ENCODE data around the gene KRTAP21-1.

DNA sequence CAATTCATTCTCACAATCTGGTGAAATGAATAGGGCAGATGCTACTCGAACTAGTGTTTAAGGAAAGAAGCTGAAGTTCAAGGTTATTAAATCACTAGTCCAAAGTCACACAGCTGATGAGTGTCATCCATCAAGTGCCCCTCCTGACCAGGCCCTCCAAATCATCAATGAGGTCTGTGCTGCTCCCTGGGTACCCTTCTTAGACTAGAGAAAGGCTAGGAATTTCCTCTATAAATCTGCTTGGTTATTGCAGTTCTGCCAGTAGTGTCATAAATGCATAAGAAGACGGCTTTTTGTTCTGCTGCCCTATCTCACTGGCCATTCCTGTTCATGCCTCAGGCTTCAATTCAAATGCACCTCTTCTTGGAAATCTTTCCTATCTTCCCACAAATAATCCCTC lies 5.5 kb upstream of the KRTAP21-1 start:
- no peak for TF ChIP-seq POLR2A (IDR thresholded peaks at IDR 0.05)
- TF ChIP-seq, protein P1, sequence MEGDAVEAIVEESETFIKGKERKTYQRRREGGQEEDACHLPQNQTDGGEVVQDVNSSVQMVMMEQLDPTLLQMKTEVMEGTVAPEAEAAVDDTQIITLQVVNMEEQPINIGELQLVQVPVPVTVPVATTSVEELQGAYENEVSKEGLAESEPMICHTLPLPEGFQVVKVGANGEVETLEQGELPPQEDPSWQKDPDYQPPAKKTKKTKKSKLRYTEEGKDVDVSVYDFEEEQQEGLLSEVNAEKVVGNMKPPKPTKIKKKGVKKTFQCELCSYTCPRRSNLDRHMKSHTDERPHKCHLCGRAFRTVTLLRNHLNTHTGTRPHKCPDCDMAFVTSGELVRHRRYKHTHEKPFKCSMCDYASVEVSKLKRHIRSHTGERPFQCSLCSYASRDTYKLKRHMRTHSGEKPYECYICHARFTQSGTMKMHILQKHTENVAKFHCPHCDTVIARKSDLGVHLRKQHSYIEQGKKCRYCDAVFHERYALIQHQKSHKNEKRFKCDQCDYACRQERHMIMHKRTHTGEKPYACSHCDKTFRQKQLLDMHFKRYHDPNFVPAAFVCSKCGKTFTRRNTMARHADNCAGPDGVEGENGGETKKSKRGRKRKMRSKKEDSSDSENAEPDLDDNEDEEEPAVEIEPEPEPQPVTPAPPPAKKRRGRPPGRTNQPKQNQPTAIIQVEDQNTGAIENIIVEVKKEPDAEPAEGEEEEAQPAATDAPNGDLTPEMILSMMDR (IDR thresholded peaks at IDR 0.05): no peak

All from uterus (tissue), 2 donors.